Astrocyte (in vitro differentiated cells and primary cell): ENCODE data around the gene LYSMD4.

Experiments used
- EZH2 ChIP-seq: IDR thresholded peaks from 2 replicates; pipeline ENCODE4 v1.6.1; 2012; ENCODE audit warnings: mild to moderate bottlenecking, low read length, inconsistent platforms; ENCODE audit not compliant: insufficient read depth
- TF ChIP-seq, protein P1 (sequence below): IDR thresholded peaks from 2 replicates; pipeline ENCODE4 v1.5.1; 2011; ENCODE audit warnings: low read depth, mild to moderate bottlenecking, inconsistent platforms, low read length, moderate library complexity; ENCODE audit not compliant: insufficient read depth

DNA sequence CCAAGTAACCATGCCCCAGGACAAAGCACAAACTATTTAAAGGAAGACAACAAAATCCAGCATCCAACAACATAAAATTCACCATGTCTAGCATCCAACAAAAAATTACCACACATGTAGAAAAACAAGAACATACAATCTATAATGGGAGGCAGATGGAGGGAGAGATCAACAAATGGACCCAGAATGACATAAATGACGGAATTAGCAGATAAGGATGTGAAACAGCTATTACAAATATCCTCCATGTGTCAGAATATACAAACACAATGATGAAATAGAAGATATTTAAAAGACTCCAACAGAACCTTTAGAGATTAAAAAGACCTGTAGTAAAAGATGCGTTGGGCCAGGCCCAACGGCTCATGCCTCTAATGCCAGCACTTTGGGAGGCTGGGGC lies 10.8 kb downstream of the LYSMD4 start:
- TF ChIP-seq, protein P1, sequence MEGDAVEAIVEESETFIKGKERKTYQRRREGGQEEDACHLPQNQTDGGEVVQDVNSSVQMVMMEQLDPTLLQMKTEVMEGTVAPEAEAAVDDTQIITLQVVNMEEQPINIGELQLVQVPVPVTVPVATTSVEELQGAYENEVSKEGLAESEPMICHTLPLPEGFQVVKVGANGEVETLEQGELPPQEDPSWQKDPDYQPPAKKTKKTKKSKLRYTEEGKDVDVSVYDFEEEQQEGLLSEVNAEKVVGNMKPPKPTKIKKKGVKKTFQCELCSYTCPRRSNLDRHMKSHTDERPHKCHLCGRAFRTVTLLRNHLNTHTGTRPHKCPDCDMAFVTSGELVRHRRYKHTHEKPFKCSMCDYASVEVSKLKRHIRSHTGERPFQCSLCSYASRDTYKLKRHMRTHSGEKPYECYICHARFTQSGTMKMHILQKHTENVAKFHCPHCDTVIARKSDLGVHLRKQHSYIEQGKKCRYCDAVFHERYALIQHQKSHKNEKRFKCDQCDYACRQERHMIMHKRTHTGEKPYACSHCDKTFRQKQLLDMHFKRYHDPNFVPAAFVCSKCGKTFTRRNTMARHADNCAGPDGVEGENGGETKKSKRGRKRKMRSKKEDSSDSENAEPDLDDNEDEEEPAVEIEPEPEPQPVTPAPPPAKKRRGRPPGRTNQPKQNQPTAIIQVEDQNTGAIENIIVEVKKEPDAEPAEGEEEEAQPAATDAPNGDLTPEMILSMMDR: no peak
- no peak for TF ChIP-seq EZH2
